Muscle of leg (tissue), 16 donors: ENCODE results near the gene CANX. TPM values are rescaled to one million over a fixed set of nuclear protein-coding genes. Genes with fewer than 3 reads are reported as not detected.
"Not testable (repeated sequence)": the region's sequence is repeated elsewhere in the genome, so short reads cannot be mapped to it uniquely, and the experiment has no call there.

Source experiments
- DNase-seq: peaks from one replicate; pipeline ENCODE4 v3.0.0; 2013
- H3K27ac ChIP-seq: one replicate; pipeline ENCODE4 v1.5.1; 2013; ENCODE audit warnings: mild to moderate bottlenecking, low read length, control low read depth
- H3K27me3 ChIP-seq: one replicate; pipeline ENCODE4 v1.6.1; 2013; ENCODE audit warnings: low read length; ENCODE audit not compliant: control insufficient read depth, insufficient read depth
- H3K36me3 ChIP-seq: one replicate; pipeline ENCODE4 v1.6.1; 2013; ENCODE audit warnings: low read length; ENCODE audit not compliant: control insufficient read depth, insufficient read depth
- H3K4me1 ChIP-seq: one replicate; pipeline ENCODE4 v1.6.1; 2013; ENCODE audit warnings: low read length; ENCODE audit not compliant: control insufficient read depth, insufficient read depth
- H3K4me3 ChIP-seq: one replicate; pipeline ENCODE4 v1.5.1; 2013; ENCODE audit warnings: low read length, control low read depth
- H3K9me3 ChIP-seq: replicated peaks from 2 replicates; pipeline ENCODE4 v1.6.1; 2013; ENCODE audit warnings: low read depth, low read length; ENCODE audit not compliant: control insufficient read depth
- WGBS: methylation state at CpG from one replicate; pipeline ENCODE4 v1.1.5; 2013; ENCODE audit warnings: missing lambda C conversion rate; ENCODE audit not compliant: insufficient coverage; 5-methylcytosine and 5-hydroxymethylcytosine counted together
- long read RNA-seq, 11 donors: transcript quantifications; one replicate each; lab custom pipeline, GENCODE V29; 2026
- polyA plus RNA-seq, 8 donors: library from polyadenylated mRNA; unstranded; fragments of 120-200 nt; gene quantifications; one replicate each; pipeline versions ENCODE4 v1.2.1 to v1.2.3, GENCODE V29; 2013; ENCODE audit warnings: inconsistent platforms in 1 of 8, low replicate concordance in 1 of 8; ENCODE audit not compliant: insufficient read length in 8 of 8, insufficient read depth in 1 of 8
- total RNA-seq: library from RNA; stranded (reverse); fragments of 120-200 nt; gene quantifications from one replicate; pipeline ENCODE4 v1.2.4, GENCODE V29; 2013

The CANX gene
- total RNA-seq (202 TPM), polyA plus RNA-seq (100 to 1,000 TPM; 176 to 267 (median 213) TPM)
- long read RNA-seq, donor 1, full-length matches to known transcripts: 17 of 58 reads
- long read RNA-seq, donor 1, partial matches to known transcripts: 41 of 58 reads
- long read RNA-seq, donor 1, other reads (novel, unspliced or antisense): 0 of 58 reads
- long read RNA-seq, donor 2, full-length matches to known transcripts: 3 of 3 reads
- long read RNA-seq, donor 2, partial matches to known transcripts: 0 of 3 reads
- long read RNA-seq, donor 2, other reads (novel, unspliced or antisense): 0 of 3 reads
- long read RNA-seq, donor 3, full-length matches to known transcripts: 34 of 111 reads
- long read RNA-seq, donor 3, partial matches to known transcripts: 68 of 111 reads
- long read RNA-seq, donor 3, other reads (novel, unspliced or antisense): 9 of 111 reads
- long read RNA-seq, donor 4, full-length matches to known transcripts: 24 of 31 reads
- long read RNA-seq, donor 4, partial matches to known transcripts: 7 of 31 reads
- long read RNA-seq, donor 4, other reads (novel, unspliced or antisense): 0 of 31 reads
- long read RNA-seq, donor 5, full-length matches to known transcripts: 65 of 277 reads
- long read RNA-seq, donor 5, partial matches to known transcripts: 204 of 277 reads
- long read RNA-seq, donor 5, other reads (novel, unspliced or antisense): 8 of 277 reads
- long read RNA-seq, donor 6, full-length matches to known transcripts: 41 of 65 reads
- long read RNA-seq, donor 6, partial matches to known transcripts: 24 of 65 reads
- long read RNA-seq, donor 6, other reads (novel, unspliced or antisense): 0 of 65 reads
- long read RNA-seq, donor 7, full-length matches to known transcripts: 29 of 86 reads
- long read RNA-seq, donor 7, partial matches to known transcripts: 52 of 86 reads
- long read RNA-seq, donor 7, other reads (novel, unspliced or antisense): 5 of 86 reads
- long read RNA-seq, donor 8, full-length matches to known transcripts: 18 of 18 reads
- long read RNA-seq, donor 8, partial matches to known transcripts: 0 of 18 reads
- long read RNA-seq, donor 8, other reads (novel, unspliced or antisense): 0 of 18 reads
- long read RNA-seq, donor 9, full-length matches to known transcripts: 9 of 54 reads
- long read RNA-seq, donor 9, partial matches to known transcripts: 45 of 54 reads
- long read RNA-seq, donor 9, other reads (novel, unspliced or antisense): 0 of 54 reads
- long read RNA-seq, donor 10, full-length matches to known transcripts: 41 of 87 reads
- long read RNA-seq, donor 10, partial matches to known transcripts: 36 of 87 reads
- long read RNA-seq, donor 10, other reads (novel, unspliced or antisense): 10 of 87 reads
- long read RNA-seq, donor 11, full-length matches to known transcripts: 20 of 45 reads
- long read RNA-seq, donor 11, partial matches to known transcripts: 25 of 45 reads
- long read RNA-seq, donor 11, other reads (novel, unspliced or antisense): 0 of 45 reads

DNA sequence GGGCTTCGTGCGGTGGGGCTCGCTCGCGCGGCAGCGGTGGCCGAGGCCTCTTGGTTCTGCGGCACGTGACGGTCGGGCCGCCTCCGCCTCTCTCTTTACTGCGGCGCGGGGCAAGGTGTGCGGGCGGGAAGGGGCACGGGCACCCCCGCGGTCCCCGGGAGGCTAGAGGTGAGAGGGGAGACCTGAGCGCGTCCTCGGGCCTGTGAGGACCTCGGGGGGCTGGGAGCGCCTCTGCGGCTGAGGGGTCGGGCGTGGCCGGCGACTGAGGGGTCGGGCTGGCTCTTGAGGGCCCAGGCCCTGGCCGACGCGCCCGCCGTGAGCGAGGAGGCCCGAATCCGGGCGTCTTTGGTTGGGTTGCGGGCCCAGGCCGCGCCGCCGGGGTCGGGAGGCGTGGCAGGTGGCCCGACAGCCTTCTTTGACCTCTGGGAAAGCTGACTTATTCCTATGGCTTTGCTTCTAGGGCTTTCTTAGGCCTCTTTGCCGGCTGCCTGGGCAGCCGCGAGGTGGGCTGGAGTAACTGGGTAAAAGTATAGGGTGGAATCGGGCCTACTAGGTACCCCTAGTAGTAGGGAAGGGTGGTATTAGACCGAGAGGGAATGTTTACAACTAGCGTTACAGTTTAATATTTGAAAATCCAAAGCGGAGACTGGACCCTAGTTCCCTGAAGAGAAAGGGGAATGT, at the start of gene CANX:
Gene CANX (plus strand): TSS at position 33 of the 681 bp plus-strand sequence. CDS start 6,715 bp downstream, outside the sequence.
- DNase-seq: no peak
- peak within 1 kb of the TSS; percentile 97 for H3K27ac ChIP-seq
- H3K36me3 ChIP-seq: peaks cover 22% of the 10 kb centered on the region
- H3K27me3 ChIP-seq: no peaks in the 10 kb centered on the region
- no peaks in the 10 kb centered on the region for H3K9me3 ChIP-seq
- peaks cover 18% of the 10 kb centered on the region for H3K4me1 ChIP-seq
- peak within 1 kb of the TSS; percentile 91 for H3K4me3 ChIP-seq
- under 1% methylated on average over 55 of the region's 58 CpGs for WGBS

DNA sequence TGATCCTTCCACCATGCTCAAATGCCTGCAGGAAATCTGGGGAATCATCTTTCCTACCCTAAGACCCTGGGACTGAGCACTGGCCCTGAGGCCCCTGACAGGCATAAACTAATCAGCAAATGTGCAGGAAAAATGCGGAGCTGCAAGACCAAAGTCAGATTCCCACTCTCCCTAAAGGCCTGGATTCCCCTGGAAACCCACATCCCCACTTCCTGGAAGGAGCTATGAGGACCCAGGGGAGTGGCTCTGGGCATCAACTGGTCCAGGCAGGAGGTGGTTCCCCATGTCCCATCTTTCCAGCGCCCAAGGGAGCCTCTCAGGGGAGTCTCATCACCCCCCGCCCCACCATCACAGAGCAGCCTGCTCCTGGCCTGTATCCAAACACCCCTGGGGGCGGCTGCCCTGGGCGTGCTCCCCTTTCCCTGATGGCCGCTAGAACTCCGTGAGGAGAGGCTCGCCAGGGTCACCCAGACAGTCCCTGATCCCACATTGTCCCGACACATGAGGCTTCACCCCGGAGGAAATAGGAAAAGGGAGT, 49.5 kb upstream of the CANX start:
- H3K9me3 ChIP-seq, H3K4me1 ChIP-seq, H3K36me3 ChIP-seq, DNase-seq, H3K27ac ChIP-seq, H3K4me3 ChIP-seq, H3K27me3 ChIP-seq: not testable (repeated sequence)
- 33% methylated on average over 2 of the region's 10 CpGs for WGBS

DNA sequence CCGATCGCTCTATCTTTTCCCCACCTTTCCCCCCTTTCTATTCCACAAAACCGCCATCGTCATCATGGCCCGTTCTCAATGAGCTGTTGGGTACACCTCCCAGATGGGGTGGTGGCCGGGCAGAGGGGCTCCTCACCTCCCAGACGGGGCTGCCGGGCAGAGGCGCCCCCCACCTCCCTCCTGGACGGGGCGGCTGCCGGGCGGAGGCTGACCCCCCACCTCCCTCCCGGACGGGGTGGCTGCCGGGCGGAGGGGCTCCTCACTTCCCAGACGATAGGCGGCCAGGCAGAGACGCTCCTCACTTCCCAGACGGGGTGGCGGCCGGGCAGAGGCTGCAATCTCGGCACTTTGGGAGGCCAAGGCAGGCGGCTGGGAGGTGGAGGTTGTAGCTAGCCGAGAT, 48.5 kb upstream of the CANX start:
- H3K27ac ChIP-seq, H3K4me3 ChIP-seq, DNase-seq, H3K36me3 ChIP-seq, H3K4me1 ChIP-seq, H3K9me3 ChIP-seq, H3K27me3 ChIP-seq: not testable (repeated sequence)
- 87% methylated on average over 5 of the region's 26 CpGs for WGBS

GRCh38 chr5:179653135-179653534, 45.6 kb upstream of the CANX start:
- WGBS: no CpG with 5 or more reads among the region's 2 CpGs
- not testable (repeated sequence) for H3K36me3 ChIP-seq, H3K4me1 ChIP-seq, H3K4me3 ChIP-seq, H3K27me3 ChIP-seq, H3K27ac ChIP-seq, DNase-seq, H3K9me3 ChIP-seq

- not testable (repeated sequence) for H3K27me3 ChIP-seq, H3K4me1 ChIP-seq, H3K4me3 ChIP-seq, DNase-seq, H3K27ac ChIP-seq, H3K36me3 ChIP-seq, H3K9me3 ChIP-seq
- WGBS: no CpG with 5 or more reads among the region's 50 CpGs
Measured at GRCh38 chr5:179657302-179658178, 41.2 kb upstream of the CANX start.

GRCh38 chr5:179658179-179658856, 40.4 kb upstream of the CANX start:
- Histone ChIP-seq H3K27ac (peak overlapping the region; percentile 20), H3K4me3 (peak overlapping the region; percentile 47)
- not testable (repeated sequence) for H3K27me3 ChIP-seq, H3K9me3 ChIP-seq, H3K4me1 ChIP-seq, H3K36me3 ChIP-seq
- WGBS: 4% methylated on average over 9 of the region's 29 CpGs
- peak; percentile 29 for DNase-seq

- H3K9me3 ChIP-seq, DNase-seq, H3K27ac ChIP-seq, H3K4me1 ChIP-seq, H3K27me3 ChIP-seq, H3K36me3 ChIP-seq, H3K4me3 ChIP-seq: not testable (repeated sequence)
- WGBS: 88% methylated on average over 3 of the region's 6 CpGs
Measured at GRCh38 chr5:179661647-179662046, 37.1 kb upstream of the CANX start.

- no peaks in the 10 kb centered on the region for H3K9me3 ChIP-seq
- H3K27me3 ChIP-seq: no peaks in the 10 kb centered on the region
- DNase-seq: peak; percentile 36
- 24% methylated on average over 7 of the region's 7 CpGs for WGBS
- no peak overlapping the region for H3K4me3 ChIP-seq
- H3K27ac ChIP-seq: no peak overlapping the region
- no peaks in the 10 kb centered on the region for H3K4me1 ChIP-seq
- peaks cover 9% of the 10 kb centered on the region for H3K36me3 ChIP-seq
Measured at GRCh38 chr5:179668391-179668790, 30.4 kb upstream of the CANX start.
